A375 (cell line): ENCODE data around the gene TF. TPM values are rescaled to one million over a fixed set of nuclear protein-coding genes. Genes with fewer than 3 reads are reported as not detected.

Experiments
- small RNA-seq: library from RNA; depleted of rRNA; stranded (forward); fragments of <200 nt; gene quantifications from one replicate; pipeline ENCODE3, GENCODE V24; 2014
- total RNA-seq: library from RNA; depleted of rRNA; stranded (reverse); fragments of >200 nt; shearing (Covaris generic); gene quantifications from 2 replicates; pipeline ENCODE4 v1.2.3, GENCODE V29; 2014; rRNA removed

TF gene
- 0.74 and 1.1 TPM in 2 replicates for total RNA-seq

GRCh38 chr3:133745981-133746711 is at the start of gene TF:
Gene TF (plus strand): TSS chr3:133746393. CDS start chr3:133746441, 48 bp downstream.

DNA sequence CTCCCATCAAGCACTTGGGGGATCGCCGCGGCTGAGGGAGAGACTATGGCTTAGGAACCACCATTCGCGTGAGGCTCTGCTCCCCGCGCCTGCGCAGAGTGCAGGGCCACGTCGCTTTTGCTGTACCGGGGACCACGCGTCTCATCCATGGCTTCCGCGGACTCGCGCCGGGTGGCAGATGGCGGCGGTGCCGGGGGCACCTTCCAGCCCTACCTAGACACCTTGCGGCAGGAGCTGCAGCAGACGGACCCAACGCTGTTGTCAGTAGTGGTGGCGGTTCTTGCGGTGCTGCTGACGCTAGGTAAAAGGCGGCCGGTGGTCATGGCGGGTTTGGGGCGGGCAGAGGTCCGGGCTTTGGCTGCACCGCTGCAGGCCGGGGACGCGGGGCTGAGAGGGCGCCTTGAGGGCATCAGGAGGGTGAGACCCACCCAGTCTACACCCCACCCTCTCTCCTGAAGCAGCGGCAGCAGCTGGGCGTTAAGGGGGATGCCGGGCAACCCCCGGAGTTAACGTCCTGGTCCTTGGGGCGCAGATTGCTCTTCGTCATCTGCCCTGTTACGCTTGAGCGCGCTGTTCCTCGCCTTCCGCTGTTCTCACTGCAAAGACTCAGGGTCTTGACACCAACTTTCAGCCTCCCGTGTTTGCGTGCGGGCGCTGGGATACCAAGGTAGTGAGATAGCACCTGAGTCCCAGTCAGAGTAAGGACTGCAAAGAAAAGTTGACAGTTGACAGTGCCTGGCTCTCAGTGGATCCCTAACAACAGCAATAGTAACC is 59.7 kb downstream of the TF start, which contains the start of gene SRPRB:
Gene SRPRB (plus strand): TSS at position 114 of the 774 bp plus-strand sequence. CDS start 34 bp downstream, at position 148.

Small RNA genes within 50 kb of the gene (small RNA-seq; reads per million reads assigned to genes)
- 0.25 reads per million for gene RNA5SP140

Other genes with a start within 250 kb of the TF start
- 96.5 and 112 TPM in 2 replicates for gene CDV3, start 172.7 kb upstream of the TF start, total RNA-seq
- gene TOPBP1, start 84.5 kb upstream of the TF start, total RNA-seq = 54.4 and 59.9 TPM in 2 replicates
- gene SRPRB, start 59.4 kb downstream of the TF start, total RNA-seq = 49.3 and 69.8 TPM in 2 replicates
- 0.41 and 1.9 TPM in 2 replicates for gene RAB6B, start 149.5 kb downstream of the TF start, total RNA-seq